Mesenchymal stem cell (in vitro differentiated cells and primary cell): ENCODE results near the gene TBCD.

Experiments
- DNase-seq: peaks from one replicate; pipeline ENCODE4 v3.0.0-alpha.2; 2013
- H2AFZ ChIP-seq: one replicate; pipeline ENCODE4 v1.6.1; 2013; ENCODE audit warnings: low read depth, mild to moderate bottlenecking, control low read depth, inconsistent platforms, low read length, moderate library complexity
- H2AK5ac ChIP-seq: 2 replicates; pipeline ENCODE4 v1.6.1; 2013; ENCODE audit warnings: low read length, moderate library complexity, mild to moderate bottlenecking, inconsistent platforms; ENCODE audit not compliant: severe bottlenecking
- H2BK120ac ChIP-seq: one replicate; pipeline ENCODE4 v1.6.1; 2013; ENCODE audit warnings: low read depth, mild to moderate bottlenecking, inconsistent platforms, low read length, moderate library complexity
- H2BK12ac ChIP-seq, 2 experiments: one replicate each; pipeline ENCODE4 v1.6.1; 2013; ENCODE audit warnings: inconsistent platforms in 2 of 2, low read length in 2 of 2, mild to moderate bottlenecking in 2 of 2, moderate library complexity in 2 of 2, control low read depth in 1 of 2
- H2BK15ac ChIP-seq: one replicate; pipeline ENCODE4 v1.6.1; 2013; ENCODE audit warnings: mild to moderate bottlenecking, low read depth, inconsistent platforms; ENCODE audit not compliant: poor library complexity, severe bottlenecking
- H2BK5ac ChIP-seq: 2 replicates; pipeline ENCODE4 v1.6.1; 2013; ENCODE audit warnings: low read depth, mild to moderate bottlenecking, low read length, control low read depth, inconsistent platforms; ENCODE audit not compliant: poor library complexity, severe bottlenecking
- H3K14ac ChIP-seq, 2 experiments: one replicate each; pipeline ENCODE4 v1.6.1; 2013; ENCODE audit warnings: inconsistent platforms in 2 of 2, low read length in 2 of 2, control low read depth in 1 of 2, mild to moderate bottlenecking in 1 of 2, moderate library complexity in 1 of 2
- H3K18ac ChIP-seq, 2 experiments: one replicate each; pipeline ENCODE4 v1.6.1; 2013; ENCODE audit warnings: inconsistent platforms in 2 of 2, low read length in 2 of 2, control low read depth in 1 of 2, low read depth in 1 of 2, mild to moderate bottlenecking in 1 of 2
- H3K23ac ChIP-seq, 2 experiments: one replicate each; pipeline ENCODE4 v1.6.1; 2013; ENCODE audit warnings: inconsistent platforms in 2 of 2, low read length in 2 of 2, mild to moderate bottlenecking in 2 of 2, moderate library complexity in 2 of 2, control low read depth in 1 of 2
- H3K27ac ChIP-seq: 2 replicates; pipeline ENCODE4 v1.5.1; 2013; ENCODE audit warnings: mild to moderate bottlenecking, moderate library complexity, low read length, control low read depth, inconsistent platforms; ENCODE audit not compliant: poor library complexity, severe bottlenecking
- H3K27me3 ChIP-seq, 2 experiments: 2 replicates each; pipeline versions ENCODE4 v1.6.1 to v1.7.0; 2013; ENCODE audit warnings: low read length in 2 of 2, mild to moderate bottlenecking in 2 of 2, moderate library complexity in 2 of 2, control low read depth in 1 of 2, inconsistent platforms in 1 of 2; ENCODE audit not compliant: control insufficient read depth in 1 of 2, insufficient read depth in 1 of 2
- H3K36me3 ChIP-seq, 2 experiments: 2 replicates each; pipeline versions ENCODE4 v1.6.1 to v1.7.0; 2013; ENCODE audit warnings: low read length in 2 of 2, control low read depth in 1 of 2, inconsistent platforms in 1 of 2, low read depth in 1 of 2, mild to moderate bottlenecking in 1 of 2; ENCODE audit not compliant: insufficient read depth in 2 of 2, control insufficient read depth in 1 of 2
- H3K4ac ChIP-seq, 2 experiments: one replicate each; pipeline ENCODE4 v1.6.1; 2013; ENCODE audit warnings: inconsistent platforms in 2 of 2, low read length in 2 of 2, mild to moderate bottlenecking in 2 of 2, moderate library complexity in 2 of 2, control low read depth in 1 of 2, low read depth in 1 of 2
- H3K4me1 ChIP-seq: 2 replicates; pipeline ENCODE4 v1.6.1; 2013; ENCODE audit warnings: low read depth, low read length, control low read depth; ENCODE audit not compliant: control insufficient read depth, insufficient read depth
- H3K4me2 ChIP-seq: 2 replicates; pipeline ENCODE4 v1.6.1; 2013; ENCODE audit warnings: low read length, mild to moderate bottlenecking, inconsistent platforms; ENCODE audit not compliant: poor library complexity, severe bottlenecking
- H3K4me3 ChIP-seq, 2 experiments: 2 replicates each; pipeline versions ENCODE4 v1.5.1 to v1.7.0; 2013; ENCODE audit warnings: low read length in 2 of 2, mild to moderate bottlenecking in 2 of 2, control low read depth in 1 of 2, low read depth in 1 of 2; ENCODE audit not compliant: insufficient read depth in 1 of 2
- H3K79me1 ChIP-seq: replicated peaks from 2 replicates; pipeline ENCODE4 v1.6.1; 2013; ENCODE audit warnings: mild to moderate bottlenecking, control low read depth, low read length, inconsistent platforms; ENCODE audit not compliant: poor library complexity, severe bottlenecking
- H3K9ac ChIP-seq: 2 replicates; pipeline ENCODE4 v1.7.0; 2013; ENCODE audit warnings: mild to moderate bottlenecking, low read length, moderate library complexity
- H3K9me3 ChIP-seq: 2 replicates; pipeline ENCODE4 v1.7.0; 2013; ENCODE audit warnings: mild to moderate bottlenecking, low read length; ENCODE audit not compliant: control insufficient read depth
- H4K8ac ChIP-seq: one replicate; pipeline ENCODE4 v1.6.1; 2013; ENCODE audit warnings: inconsistent platforms, mild to moderate bottlenecking, low read length, moderate library complexity
- H4K91ac ChIP-seq: one replicate; pipeline ENCODE4 v1.6.1; 2013; ENCODE audit warnings: mild to moderate bottlenecking, low read length, inconsistent platforms
- WGBS: methylation state at CpG from one replicate; pipeline ENCODE4 v1.1.7; 2013; ENCODE audit warnings: mixed read lengths; 5-methylcytosine and 5-hydroxymethylcytosine counted together

Gene TBCD

DNA sequence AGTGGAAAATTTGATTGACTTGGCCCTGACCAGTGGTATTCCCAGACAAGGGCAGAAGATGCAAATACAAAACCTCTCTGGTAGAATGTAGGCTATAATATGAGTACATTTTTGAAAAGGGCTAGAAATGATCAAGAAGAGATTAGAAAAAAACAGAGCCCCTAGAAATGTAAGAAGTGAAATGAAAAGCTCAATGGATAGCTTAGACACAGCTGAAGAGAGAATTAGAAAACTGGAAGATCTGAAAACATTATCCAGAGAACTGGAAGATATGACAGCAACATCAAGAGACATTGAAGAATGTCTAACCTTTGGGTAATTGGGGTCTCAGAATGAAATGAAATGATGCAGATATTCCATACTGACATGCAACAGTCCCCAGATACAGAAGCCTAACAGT lies 193.1 kb downstream of the TBCD start:
- Histone ChIP-seq H3K9me3 (peaks cover 56% of the 10 kb centered on the region), H3K27ac (no peak overlapping the region), H2BK5ac (no peak overlapping the region), H4K91ac (no peak overlapping the region), H3K4me2 (no peak overlapping the region), H3K14ac (no peak overlapping the region), H3K18ac (no peak overlapping the region), H3K27me3 (no peaks in the 10 kb centered on the region), H4K8ac (no peak overlapping the region), H3K4me3 (peak overlapping the region in 1 of 2 experiments; percentile 13), H2AFZ (no peak overlapping the region), H3K4me1 (no peaks in the 10 kb centered on the region), H2BK12ac (no peak overlapping the region), H3K4ac (no peak overlapping the region), H3K23ac (no peak overlapping the region), H2BK15ac (no peak overlapping the region), H3K36me3 (peaks cover 62 to 80% of the 10 kb centered on the region in 2 experiments), H3K9ac (no peak overlapping the region), H3K79me1 (peaks cover under 1% of the 10 kb centered on the region), H2AK5ac (no peak overlapping the region), H2BK120ac (no peak overlapping the region)
- DNase-seq, result no peak

- Histone ChIP-seq H3K4me3 (no peak overlapping the region), H2BK5ac (no peak overlapping the region), H3K9me3 (peaks cover 65% of the 10 kb centered on the region), H3K14ac (no peak overlapping the region), H4K8ac (no peak overlapping the region), H2AK5ac (no peak overlapping the region), H3K18ac (no peak overlapping the region), H2BK15ac (no peak overlapping the region), H3K36me3 (peaks cover 57 to 72% of the 10 kb centered on the region in 2 experiments), H3K27me3 (no peaks in the 10 kb centered on the region), H3K4me1 (no peaks in the 10 kb centered on the region), H3K27ac (no peak overlapping the region), H3K23ac (no peak overlapping the region), H3K9ac (no peak overlapping the region), H2BK120ac (no peak overlapping the region), H4K91ac (no peak overlapping the region), H2BK12ac (no peak overlapping the region), H2AFZ (no peak overlapping the region), H3K4me2 (no peak overlapping the region), H3K79me1 (peaks cover 2% of the 10 kb centered on the region), H3K4ac (no peak overlapping the region)
- DNase-seq, result no peak
Measured at GRCh38 chr17:82946081-82946480, 194.2 kb downstream of the TBCD start.

DNA sequence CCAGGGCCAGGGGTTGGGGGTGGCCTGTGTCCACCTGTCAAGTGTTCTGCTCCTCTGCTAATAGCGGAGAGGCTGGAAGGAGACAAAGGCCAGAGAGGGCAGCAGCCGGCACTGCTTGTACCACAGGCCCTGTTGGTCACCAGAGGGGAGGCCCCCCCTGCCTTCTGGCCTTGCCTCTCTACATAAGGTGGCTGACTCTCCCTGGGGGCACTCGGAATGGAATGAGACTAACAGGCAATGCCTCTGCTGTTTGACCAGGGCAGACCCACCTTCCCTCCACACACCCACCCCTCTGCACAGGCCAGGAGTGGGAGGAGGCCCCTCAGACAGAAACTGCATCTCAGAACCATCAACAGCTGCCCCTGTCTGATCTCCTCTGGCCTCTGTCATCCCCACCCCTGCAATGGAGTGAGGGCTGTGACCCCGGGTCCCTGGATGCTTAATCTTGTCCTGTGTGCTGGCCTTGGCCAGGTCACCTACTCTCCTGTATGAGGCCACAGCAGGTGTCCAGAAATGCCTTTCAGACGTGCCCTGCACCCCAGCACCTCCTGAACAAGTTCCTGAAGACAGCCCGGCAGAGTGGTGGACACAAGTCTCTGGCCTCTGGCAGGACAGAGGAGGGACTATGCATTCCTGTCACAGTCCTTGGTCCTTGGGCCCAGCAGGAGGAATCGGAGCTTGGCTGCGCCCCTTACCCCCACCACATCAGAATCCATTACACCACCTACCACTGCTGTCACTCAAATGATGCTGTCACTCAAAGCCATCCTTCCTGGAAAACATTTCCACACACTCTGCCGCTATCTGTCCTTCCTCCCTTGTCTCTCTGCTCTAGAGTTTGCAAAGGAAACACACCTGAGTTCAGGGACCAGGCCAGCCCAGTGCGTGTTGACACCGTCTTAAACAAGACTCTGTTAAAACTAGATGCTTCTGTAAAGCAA lies 195.5 kb downstream of the TBCD start:
- 93% methylated on average over 11 of the region's 11 CpGs for WGBS
- Histone ChIP-seq H3K4ac (no peak overlapping the region), H3K9me3 (peaks cover 72% of the 10 kb centered on the region), H2AK5ac (no peak overlapping the region), H3K27me3 (no peaks in the 10 kb centered on the region), H2BK12ac (no peak overlapping the region), H2BK120ac (no peak overlapping the region), H3K36me3 (peaks cover 49 to 63% of the 10 kb centered on the region in 2 experiments), H3K23ac (no peak overlapping the region), H3K18ac (no peak overlapping the region), H3K79me1 (peaks cover 2% of the 10 kb centered on the region), H2AFZ (no peak overlapping the region), H3K14ac (no peak overlapping the region), H3K27ac (no peak overlapping the region), H2BK15ac (no peak overlapping the region), H3K4me3 (no peak overlapping the region), H3K4me1 (no peaks in the 10 kb centered on the region), H2BK5ac (no peak overlapping the region), H3K4me2 (no peak overlapping the region), H3K9ac (no peak overlapping the region), H4K91ac (no peak overlapping the region), H4K8ac (no peak overlapping the region)
- no peak for DNase-seq

- Histone ChIP-seq H2BK15ac (no peak overlapping the region), H3K14ac (no peak overlapping the region), H2BK120ac (no peak overlapping the region), H4K91ac (peak overlapping the region; percentile 72), H3K9ac (no peak overlapping the region), H3K9me3 (peaks cover 76% of the 10 kb centered on the region), H3K4me2 (no peak overlapping the region), H3K36me3 (peaks cover 41 to 55% of the 10 kb centered on the region in 2 experiments), H2BK12ac (no peak overlapping the region), H3K4ac (no peak overlapping the region), H3K27ac (no peak overlapping the region), H3K4me3 (no peak overlapping the region), H2AFZ (no peak overlapping the region), H3K4me1 (no peaks in the 10 kb centered on the region), H4K8ac (no peak overlapping the region), H3K23ac (no peak overlapping the region), H2AK5ac (no peak overlapping the region), H2BK5ac (no peak overlapping the region), H3K27me3 (no peaks in the 10 kb centered on the region), H3K18ac (no peak overlapping the region), H3K79me1 (peaks cover 2% of the 10 kb centered on the region)
- DNase-seq, result no peak
- WGBS, result 99% methylated on average over 16 of the region's 18 CpGs
Measured at GRCh38 chr17:82948081-82948511, 196.2 kb downstream of the TBCD start.
